ENCODE results near the gene BUB1. TPM values are rescaled to one million over a fixed set of nuclear protein-coding genes. Genes with fewer than 3 reads are reported as not detected.

The BUB1 gene
- total and polyA plus RNA-seq, 9 of the 15 experiments (the other 6 are each of a cell fraction or from before 2014, with no cell fraction given) = 73.4 to 247 (median 118) TPM

DNA sequence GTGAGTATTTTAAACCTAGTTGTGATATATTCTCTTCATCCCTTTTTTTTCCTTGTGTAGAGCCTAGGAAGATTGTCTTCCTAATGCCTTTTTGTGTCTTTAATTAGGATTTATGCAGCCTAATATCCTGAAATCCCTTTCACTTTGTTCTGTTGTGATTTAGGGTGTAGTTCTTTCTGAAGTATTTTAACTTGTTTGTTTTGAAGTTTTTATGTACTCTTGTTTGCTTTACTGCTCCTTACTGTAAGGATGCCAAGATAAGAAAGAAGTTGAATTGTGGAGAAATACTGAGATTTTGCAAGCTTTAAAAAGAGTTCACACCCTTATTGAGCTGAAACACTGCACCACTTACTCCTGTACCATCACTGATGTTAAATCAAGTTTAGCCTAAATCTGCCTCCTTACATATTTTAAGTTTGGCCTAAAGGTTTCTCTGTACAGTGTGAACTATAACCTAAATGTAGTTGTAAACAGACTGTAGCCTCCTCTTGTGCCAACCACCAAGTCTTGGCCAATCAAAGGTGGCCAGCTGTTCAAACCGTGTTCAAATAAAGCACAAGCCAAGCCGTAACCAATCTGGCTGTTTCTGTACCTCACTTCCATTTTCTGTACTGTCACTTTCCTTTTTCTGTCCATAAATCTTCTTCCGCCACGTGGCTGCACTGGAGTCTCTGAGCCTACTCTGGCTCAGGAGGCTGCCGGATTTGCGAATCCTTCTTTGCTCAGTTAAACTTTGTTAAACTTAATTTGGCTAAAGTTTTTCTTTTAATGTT is 36.8 kb upstream of the BUB1 start (continued):
- TF ChIP-seq, protein P1, sequence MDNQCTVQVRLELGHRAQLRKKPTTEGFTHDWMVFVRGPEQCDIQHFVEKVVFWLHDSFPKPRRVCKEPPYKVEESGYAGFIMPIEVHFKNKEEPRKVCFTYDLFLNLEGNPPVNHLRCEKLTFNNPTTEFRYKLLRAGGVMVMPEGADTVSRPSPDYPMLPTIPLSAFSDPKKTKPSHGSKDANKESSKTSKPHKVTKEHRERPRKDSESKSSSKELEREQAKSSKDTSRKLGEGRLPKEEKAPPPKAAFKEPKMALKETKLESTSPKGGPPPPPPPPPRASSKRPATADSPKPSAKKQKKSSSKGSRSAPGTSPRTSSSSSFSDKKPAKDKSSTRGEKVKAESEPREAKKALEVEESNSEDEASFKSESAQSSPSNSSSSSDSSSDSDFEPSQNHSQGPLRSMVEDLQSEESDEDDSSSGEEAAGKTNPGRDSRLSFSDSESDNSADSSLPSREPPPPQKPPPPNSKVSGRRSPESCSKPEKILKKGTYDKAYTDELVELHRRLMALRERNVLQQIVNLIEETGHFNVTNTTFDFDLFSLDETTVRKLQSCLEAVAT (IDR thresholded peaks at IDR 0.05) = no peak
- TF ChIP-seq TCFL5 (CRISPR knock-in tag; conservative IDR thresholded peaks at IDR 0.05) = no peak
- TF ChIP-seq FOXK2 (conservative IDR thresholded peaks at IDR 0.05 in 1 of 2, IDR thresholded peaks at IDR 0.05 in 1 of 2; ENCODE audit: low read depth in 2 of 2) = no peak
- peak; percentile 27; the same call in 1 of the 2 replicates for TF ChIP-seq FOXM1 (IDR thresholded peaks at IDR 0.05; ENCODE audit: low read depth)
- no peak for TF ChIP-seq FOXM1 (CRISPR knock-in tag; IDR thresholded peaks at IDR 0.05; ENCODE audit: low read depth)
- no peak for TF ChIP-seq SAP30 (IDR thresholded peaks at IDR 0.05; ENCODE audit: borderline replicate concordance, insufficient read depth, low read depth, low read length, poor library complexity, severe bottlenecking)
- TF ChIP-seq ZNF224 (CRISPR knock-in tag; IDR thresholded peaks at IDR 0.05) = no peak
- no peak for TF ChIP-seq CBX2 (IDR thresholded peaks at IDR 0.05; ENCODE audit: insufficient read depth, low read length, poor library complexity, severe bottlenecking)
- TF ChIP-seq ZNF23 (CRISPR knock-in tag; IDR thresholded peaks at IDR 0.05) = no peak
- no peak for TF ChIP-seq RBM39 (optimal IDR thresholded peaks at IDR 0.05; ENCODE audit: low read depth, low read length)
- TF ChIP-seq, protein P2, sequence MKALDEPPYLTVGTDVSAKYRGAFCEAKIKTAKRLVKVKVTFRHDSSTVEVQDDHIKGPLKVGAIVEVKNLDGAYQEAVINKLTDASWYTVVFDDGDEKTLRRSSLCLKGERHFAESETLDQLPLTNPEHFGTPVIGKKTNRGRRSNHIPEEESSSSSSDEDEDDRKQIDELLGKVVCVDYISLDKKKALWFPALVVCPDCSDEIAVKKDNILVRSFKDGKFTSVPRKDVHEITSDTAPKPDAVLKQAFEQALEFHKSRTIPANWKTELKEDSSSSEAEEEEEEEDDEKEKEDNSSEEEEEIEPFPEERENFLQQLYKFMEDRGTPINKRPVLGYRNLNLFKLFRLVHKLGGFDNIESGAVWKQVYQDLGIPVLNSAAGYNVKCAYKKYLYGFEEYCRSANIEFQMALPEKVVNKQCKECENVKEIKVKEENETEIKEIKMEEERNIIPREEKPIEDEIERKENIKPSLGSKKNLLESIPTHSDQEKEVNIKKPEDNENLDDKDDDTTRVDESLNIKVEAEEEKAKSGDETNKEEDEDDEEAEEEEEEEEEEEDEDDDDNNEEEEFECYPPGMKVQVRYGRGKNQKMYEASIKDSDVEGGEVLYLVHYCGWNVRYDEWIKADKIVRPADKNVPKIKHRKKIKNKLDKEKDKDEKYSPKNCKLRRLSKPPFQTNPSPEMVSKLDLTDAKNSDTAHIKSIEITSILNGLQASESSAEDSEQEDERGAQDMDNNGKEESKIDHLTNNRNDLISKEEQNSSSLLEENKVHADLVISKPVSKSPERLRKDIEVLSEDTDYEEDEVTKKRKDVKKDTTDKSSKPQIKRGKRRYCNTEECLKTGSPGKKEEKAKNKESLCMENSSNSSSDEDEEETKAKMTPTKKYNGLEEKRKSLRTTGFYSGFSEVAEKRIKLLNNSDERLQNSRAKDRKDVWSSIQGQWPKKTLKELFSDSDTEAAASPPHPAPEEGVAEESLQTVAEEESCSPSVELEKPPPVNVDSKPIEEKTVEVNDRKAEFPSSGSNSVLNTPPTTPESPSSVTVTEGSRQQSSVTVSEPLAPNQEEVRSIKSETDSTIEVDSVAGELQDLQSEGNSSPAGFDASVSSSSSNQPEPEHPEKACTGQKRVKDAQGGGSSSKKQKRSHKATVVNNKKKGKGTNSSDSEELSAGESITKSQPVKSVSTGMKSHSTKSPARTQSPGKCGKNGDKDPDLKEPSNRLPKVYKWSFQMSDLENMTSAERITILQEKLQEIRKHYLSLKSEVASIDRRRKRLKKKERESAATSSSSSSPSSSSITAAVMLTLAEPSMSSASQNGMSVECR (CRISPR knock-in tag; IDR thresholded peaks at IDR 0.05) = no peak
- no peak for TF ChIP-seq CCNT2 (IDR thresholded peaks at IDR 0.05; ENCODE audit: borderline replicate concordance, extremely low read depth, insufficient read length, low read depth, low read length)
- TF ChIP-seq FOXP1 (CRISPR knock-in tag; IDR thresholded peaks at IDR 0.05) = no peak
- peak; percentile 92 for TF ChIP-seq MEIS2 (IDR thresholded peaks at IDR 0.05; ENCODE audit: partially characterized antibody)
- no peak for TF ChIP-seq ZNF507 (tag; conservative IDR thresholded peaks at IDR 0.05)
- TF ChIP-seq, protein P3, sequence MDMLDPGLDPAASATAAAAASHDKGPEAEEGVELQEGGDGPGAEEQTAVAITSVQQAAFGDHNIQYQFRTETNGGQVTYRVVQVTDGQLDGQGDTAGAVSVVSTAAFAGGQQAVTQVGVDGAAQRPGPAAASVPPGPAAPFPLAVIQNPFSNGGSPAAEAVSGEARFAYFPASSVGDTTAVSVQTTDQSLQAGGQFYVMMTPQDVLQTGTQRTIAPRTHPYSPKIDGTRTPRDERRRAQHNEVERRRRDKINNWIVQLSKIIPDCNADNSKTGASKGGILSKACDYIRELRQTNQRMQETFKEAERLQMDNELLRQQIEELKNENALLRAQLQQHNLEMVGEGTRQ (CRISPR knock-in tag; IDR thresholded peaks at IDR 0.05) = 0 out of 2 replicates have a peak, but pooled peaks have one; percentile 9
- no peak for TF ChIP-seq RBM15 (IDR thresholded peaks at IDR 0.05; ENCODE audit: insufficient read depth, low read length)
- TF ChIP-seq, protein P4, sequence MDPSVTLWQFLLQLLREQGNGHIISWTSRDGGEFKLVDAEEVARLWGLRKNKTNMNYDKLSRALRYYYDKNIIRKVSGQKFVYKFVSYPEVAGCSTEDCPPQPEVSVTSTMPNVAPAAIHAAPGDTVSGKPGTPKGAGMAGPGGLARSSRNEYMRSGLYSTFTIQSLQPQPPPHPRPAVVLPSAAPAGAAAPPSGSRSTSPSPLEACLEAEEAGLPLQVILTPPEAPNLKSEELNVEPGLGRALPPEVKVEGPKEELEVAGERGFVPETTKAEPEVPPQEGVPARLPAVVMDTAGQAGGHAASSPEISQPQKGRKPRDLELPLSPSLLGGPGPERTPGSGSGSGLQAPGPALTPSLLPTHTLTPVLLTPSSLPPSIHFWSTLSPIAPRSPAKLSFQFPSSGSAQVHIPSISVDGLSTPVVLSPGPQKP (CRISPR knock-in tag; IDR thresholded peaks at IDR 0.05) = no peak
- TF ChIP-seq RAD51 (IDR thresholded peaks at IDR 0.05; ENCODE audit: borderline replicate concordance, low read depth) = 0 out of 2 replicates have a peak, but pooled peaks have one; percentile 19

Data from K562 (cell line).